T-helper 1 cell (primary cell): ENCODE data around the gene GNAS-AS1.

Experiments used
- DNase-seq, 5 donors: peaks; one replicate each; pipeline ENCODE4 v3.0.0-alpha.2; 2012 to 2020

GNAS-AS1 gene

DNA sequence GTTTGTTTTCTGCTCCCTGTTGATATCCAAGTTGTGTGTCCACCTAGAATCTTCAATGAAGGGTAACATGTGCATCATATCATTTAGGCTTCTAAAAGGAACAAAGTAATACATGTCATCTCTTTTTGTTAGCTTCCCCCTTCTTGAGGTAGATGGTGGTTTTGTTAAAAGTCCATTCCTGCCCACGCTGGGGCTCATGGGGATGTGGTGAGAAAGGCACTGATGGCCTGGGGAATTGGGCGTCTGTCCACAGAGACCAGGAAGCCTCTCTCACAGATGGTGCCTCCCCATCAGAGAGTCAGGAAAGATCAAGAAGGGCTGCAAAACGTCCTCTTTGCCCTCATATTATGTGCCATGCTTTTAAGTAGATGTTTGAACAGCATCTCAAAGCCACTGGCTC lies 34.3 kb upstream of the GNAS-AS1 start:
- no peak for DNase-seq

DNA sequence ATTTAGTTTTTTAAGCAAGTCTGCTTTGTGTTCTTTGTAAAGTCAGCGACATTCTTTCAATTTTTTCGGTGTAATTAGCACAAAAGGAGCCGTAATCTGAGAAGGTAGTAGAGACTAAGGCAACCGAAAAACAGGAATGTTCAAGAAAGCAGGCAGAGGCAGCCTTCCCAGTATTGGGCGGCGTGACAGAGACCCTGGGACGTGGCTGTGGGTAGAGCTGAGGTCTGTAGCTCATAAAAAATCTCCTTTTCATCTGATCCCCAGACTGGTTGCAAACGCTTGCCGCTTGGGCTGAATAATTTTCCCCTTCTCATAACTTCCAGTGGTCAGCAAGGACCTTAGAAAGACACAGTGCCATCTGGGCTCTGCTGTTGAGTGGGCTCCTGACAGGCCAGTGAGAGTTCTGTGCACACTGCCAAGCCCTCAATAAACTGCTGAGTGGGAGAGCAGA lies 32.6 kb upstream of the GNAS-AS1 start:
- DNase-seq = no peak

DNA sequence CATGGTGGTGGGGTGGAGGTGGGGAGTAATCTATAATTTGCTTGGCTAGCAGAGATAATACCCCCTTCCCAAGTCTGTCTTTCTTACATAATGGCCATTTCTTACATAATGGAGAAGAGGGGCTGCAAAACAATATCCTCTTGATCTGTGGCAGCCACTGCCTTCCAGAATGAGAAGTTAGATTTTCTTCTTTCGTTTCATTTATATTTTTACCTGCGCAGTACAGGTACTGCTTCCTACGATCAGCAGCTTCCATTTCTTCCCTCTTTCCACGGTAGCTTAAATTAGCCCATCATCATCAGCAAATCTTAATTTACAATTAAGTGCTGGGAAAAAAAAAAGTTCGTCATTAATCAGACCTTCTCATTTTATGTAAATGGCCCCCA lies 32.0 kb upstream of the GNAS-AS1 start:
- no peak for DNase-seq

- DNase-seq = no peak
Observed at GRCh38 chr20:58880994-58881752, 30.5 kb upstream of the GNAS-AS1 start.

GRCh38 chr20:58880441-58880840 lies 29.7 kb upstream of the GNAS-AS1 start:
- DNase-seq = no peak

DNA sequence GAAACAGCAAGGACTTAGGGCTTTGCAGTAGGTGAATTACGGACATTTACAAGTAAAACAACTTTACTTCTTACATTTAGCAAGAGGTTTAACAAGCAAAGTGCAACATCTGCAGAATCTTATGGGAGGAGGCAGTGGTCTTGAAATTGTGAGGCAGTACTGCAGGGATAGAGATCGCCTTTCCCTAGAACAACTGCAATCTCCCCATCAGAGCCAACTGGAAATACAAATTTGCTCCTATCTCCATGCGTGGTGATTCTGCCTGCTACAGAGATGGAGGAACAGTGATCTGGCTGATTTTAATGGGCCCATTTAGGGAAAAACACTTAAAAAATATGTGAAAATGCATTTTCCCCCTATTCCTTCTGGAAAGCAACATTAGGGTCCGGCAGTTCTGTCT lies 27.7 kb upstream of the GNAS-AS1 start:
- no peak for DNase-seq

DNA sequence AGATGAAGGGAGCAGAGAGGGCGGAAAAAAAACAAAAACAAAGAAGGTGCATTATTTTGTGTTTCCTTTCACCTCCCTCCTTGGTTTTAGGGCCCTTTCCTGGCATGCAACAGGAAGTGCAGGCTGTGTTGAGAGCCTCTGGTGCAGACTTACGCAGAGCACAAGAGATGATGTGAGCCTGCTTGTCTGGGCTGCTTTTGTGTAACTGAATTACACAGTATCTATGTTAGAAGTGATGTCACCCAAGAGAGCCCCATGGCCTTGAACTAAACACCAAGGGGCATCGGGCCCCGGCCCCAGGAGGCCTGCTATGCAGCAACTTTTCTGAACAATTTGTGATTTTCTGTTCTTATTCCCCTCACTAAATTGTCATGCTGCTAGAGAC lies 27.3 kb upstream of the GNAS-AS1 start:
- peak in 1 of 5 donors; percentile 68 for DNase-seq

DNA sequence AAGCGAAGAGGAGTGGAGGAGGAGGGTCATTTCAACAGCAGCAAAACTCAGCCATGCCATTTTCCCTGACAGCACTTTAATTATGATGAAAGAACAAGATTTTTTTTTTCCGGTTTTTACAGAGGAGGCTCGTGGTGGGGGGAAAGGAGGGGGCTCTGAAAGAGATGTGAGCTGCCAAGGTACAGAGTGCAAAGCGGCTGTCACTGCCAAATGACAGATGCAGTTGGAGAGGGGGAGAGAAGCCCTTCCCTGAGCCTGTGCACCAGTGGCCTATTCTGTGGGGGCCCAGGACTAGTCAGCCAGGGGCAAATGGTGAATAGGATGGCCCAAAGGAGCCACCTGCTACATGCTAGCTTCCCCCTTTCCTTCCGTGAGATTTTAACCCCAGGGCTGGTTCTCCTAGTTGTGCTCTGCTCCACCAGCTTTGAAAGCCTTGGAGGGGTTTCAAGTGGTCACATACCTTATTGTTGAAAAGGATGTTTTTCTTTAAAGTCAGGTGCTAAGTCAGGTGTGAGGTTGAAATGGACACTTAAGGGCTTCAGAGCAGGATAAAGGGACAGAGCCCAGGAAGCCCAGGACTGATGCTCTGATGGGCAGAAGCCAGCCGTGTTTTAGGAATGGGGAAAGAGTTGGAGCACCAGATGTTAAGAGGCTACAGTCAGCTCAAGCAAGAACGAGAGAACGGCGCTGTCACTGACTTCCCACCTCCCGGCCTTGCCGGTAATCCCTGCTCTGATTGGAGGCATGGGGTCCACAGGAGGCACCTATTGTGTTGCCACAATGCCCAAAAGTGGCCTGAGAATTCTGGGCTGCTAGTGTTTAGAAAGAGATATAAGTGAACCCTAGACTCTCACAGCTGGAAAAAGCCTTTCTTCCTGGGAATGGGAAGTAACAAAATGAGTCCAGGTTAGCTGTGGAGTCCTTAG lies 26.6 kb upstream of the GNAS-AS1 start:
- DNase-seq = no peak

- no peak for DNase-seq
Observed at GRCh38 chr20:58876437-58876836, 25.7 kb upstream of the GNAS-AS1 start.

GRCh38 chr20:58875541-58876134 lies 24.9 kb upstream of the GNAS-AS1 start:
- DNase-seq = no peak

DNA sequence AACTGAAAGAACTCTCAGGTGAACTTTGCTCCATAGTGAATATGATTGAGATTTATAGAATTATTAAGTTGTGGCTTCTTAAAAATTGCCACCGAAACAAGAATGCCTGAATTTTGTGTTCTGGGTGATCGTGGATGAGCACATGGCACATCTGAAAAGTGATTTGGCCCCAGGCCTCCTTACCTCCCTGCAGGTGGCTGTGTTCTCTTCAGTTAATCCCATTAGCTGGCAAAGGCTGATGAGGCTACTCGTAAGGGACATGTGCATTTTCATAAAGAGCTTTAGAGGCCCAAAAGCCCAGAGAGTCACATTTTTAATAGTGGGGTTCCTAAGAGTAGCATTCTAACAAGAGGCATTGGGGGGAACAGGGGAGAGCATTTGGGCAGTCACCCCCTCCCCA lies 24.4 kb upstream of the GNAS-AS1 start:
- no peak for DNase-seq

DNA sequence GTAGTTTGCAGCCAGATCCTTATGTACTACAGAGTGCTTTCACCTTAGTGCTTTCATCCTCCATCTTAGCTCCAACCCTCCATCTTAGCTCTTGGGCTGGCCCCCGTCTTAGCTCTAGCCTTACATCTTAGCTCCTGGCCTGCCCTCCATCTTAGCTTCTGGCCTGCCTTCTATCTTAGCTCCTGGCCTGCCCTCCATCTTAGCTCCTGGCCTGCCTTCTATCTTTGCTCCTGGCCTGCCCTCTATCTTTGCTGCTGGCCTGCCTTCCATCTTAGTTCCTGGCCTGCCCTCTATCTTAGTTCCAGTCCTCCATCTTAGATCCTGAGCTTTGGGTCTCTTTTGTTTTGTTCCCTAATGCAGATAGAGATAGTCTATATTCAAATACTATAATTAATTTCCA lies 23.8 kb upstream of the GNAS-AS1 start:
- DNase-seq = no peak

DNA sequence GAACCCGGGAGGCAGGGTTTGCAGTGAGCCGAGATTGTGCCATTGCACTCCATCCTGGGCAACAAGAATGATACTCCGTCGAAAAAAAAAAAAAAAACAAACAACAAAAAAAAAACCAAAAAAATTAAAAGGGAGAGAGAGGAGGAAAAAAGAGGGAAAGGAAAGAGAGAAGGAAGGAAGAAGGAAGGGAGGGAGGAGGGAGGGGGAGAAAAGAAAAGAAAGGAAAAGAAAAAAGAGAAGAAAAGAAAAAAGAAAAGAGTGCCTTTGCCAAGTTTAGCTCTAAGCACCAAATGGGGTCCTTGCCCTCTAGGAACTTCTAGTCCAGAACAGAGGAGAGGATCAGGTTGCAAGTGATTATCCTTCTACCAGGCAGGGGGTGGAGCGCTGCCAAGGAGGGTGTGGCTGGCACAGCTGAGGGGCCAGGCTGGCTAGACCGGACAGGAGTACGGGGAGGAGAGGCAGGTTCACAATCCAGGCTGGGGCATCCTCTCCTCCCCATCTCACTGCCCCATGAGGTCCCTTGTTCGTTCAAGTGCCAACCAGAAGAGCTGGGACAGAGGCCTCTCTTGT lies 20.9 kb upstream of the GNAS-AS1 start:
- no peak for DNase-seq

- peak in 3 of 5 donors; percentile 33 to 49 (median 42) for DNase-seq
Observed at GRCh38 chr20:58870293-58871014, 19.8 kb upstream of the GNAS-AS1 start.

GRCh38 chr20:58869662-58870227 lies 19.0 kb upstream of the GNAS-AS1 start:
- DNase-seq = no peak

GRCh38 chr20:58868795-58869194 lies 18.1 kb upstream of the GNAS-AS1 start:
- no peak for DNase-seq

DNA sequence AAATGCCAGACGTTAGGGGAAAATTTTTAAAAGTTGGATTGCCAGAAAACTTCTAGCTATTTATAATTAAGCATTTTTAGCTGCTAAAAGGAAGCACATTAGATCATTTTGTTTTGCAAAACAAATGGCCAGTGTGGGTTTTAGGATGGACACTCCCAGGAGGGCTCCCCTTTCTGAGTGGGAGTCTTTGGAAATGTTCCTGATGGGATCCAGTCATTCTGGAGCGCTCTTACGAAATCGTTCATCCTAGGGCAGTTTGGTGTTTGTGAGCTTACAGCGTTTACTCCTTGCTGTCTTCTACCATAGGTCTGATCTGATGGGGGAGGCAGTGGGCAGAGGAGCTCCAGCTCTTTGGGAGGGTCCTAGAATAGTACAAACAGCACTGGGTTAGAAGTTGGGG lies 16.5 kb upstream of the GNAS-AS1 start:
- no peak for DNase-seq

DNA sequence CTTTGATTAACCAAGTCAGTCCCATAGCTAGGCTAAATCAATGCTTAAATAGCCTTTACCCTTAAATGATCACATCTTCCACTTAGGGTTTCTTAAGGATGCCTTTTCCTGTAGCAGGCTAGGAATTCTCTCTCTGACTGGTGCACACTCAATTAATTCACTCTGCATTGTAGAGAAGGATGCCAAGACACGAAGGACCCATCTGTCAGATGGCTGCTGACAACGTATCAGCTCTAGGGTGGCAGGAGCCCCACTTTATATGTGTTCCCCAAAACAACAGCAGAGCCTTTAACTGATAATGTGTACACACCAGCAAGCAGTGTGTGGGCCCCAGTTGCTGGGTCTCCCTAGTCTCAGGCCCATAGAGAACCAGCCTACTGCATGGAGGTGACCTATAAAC lies 15.1 kb upstream of the GNAS-AS1 start:
- DNase-seq = no peak

GRCh38 chr20:58864346-58864745 lies 13.6 kb upstream of the GNAS-AS1 start:
- DNase-seq = no peak

DNA sequence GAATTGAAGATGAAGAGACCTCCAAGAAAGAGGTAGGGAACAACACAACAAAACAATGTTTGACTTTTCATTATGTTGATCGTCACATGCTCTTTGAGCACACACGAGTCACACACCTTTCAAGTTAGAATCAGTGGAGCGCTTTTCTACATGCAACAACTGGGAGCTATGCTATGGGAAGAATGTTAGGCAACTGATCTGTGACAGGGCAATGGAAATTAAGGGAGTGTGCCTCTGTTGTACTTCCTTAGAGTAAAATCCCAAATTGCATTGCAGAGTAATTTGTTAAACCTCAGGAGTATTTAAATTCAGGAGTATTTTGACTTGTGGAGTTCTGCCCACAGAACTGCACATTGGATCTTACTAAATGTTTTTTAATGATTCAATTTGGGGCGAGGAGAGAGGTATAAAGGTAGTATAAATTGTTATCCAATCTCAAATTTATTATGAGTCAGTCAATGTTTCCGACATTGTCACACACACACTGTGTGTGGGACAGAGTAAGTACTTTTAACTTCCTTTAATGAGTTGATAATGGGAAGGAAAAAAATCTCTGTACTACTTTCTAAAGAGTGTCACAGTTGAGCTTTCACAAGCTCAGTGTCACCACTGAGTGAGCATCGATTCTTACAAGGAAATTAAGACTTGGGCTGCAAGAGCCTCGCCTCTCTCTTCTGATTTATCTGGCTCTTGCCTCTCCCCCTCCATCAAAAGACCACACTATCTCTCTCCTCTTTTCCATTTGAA lies 12.5 kb upstream of the GNAS-AS1 start:
- no peak for DNase-seq
